DOHH2 (cell line): ENCODE data around the gene MRTFA.

Experiments
- H3F3A ChIP-seq: fragments of 200-600 bp; sonication (generic), shearing (Covaris generic); 2 replicates; pipeline ENCODE4 v1.6.0; 2016; ENCODE audit warnings: antibody characterized with exemption, mild to moderate bottlenecking; ENCODE audit not compliant: control insufficient read depth, insufficient read depth
- H3K27ac ChIP-seq: fragments of 200-600 bp; sonication (generic); 2 replicates; pipeline ENCODE4 v1.5.1; 2014; ENCODE audit warnings: low read depth, mild to moderate bottlenecking, low read length, moderate library complexity
- H3K27me3 ChIP-seq: fragments of 200-600 bp; sonication (generic); 2 replicates; pipeline ENCODE4 v1.6.1; 2014; ENCODE audit warnings: mild to moderate bottlenecking, low read length, mixed read lengths; ENCODE audit not compliant: control insufficient read depth
- H3K36me3 ChIP-seq: fragments of 200-600 bp; sonication (generic); 2 replicates; pipeline ENCODE4 v1.6.1; 2014; ENCODE audit warnings: mild to moderate bottlenecking, low read length, moderate library complexity, mixed read lengths; ENCODE audit not compliant: control insufficient read depth
- H3K4me1 ChIP-seq: fragments of 200-600 bp; sonication (generic); 2 replicates; pipeline ENCODE4 v1.6.1; 2014; ENCODE audit warnings: mild to moderate bottlenecking, low read length, mixed read lengths; ENCODE audit not compliant: control insufficient read depth
- H3K4me2 ChIP-seq: fragments of 200-600 bp; sonication (generic); 2 replicates; pipeline ENCODE4 v1.6.0; 2014; ENCODE audit warnings: mild to moderate bottlenecking, low read length, moderate library complexity
- H3K4me3 ChIP-seq: fragments of 200-600 bp; sonication (generic); 2 replicates; pipeline ENCODE4 v1.5.1; 2014; ENCODE audit warnings: mild to moderate bottlenecking, low read length, mixed read lengths
- H3K79me2 ChIP-seq: fragments of 200-600 bp; sonication (generic); 2 replicates; pipeline ENCODE4 v1.6.1; 2014; ENCODE audit warnings: mild to moderate bottlenecking, low read length, mixed read lengths; ENCODE audit not compliant: control insufficient read depth
- H3K9me2 ChIP-seq: fragments of 200-600 bp; sonication (generic); replicated peaks from 2 replicates; pipeline ENCODE4 v1.6.1; 2014; ENCODE audit warnings: mild to moderate bottlenecking, low read length, mixed read lengths; ENCODE audit not compliant: control insufficient read depth
- H3K9me3 ChIP-seq: fragments of 200-600 bp; sonication (generic); 2 replicates; pipeline ENCODE4 v1.6.1; 2014; ENCODE audit warnings: antibody characterized with exemption, low read length, mixed read lengths; ENCODE audit not compliant: control insufficient read depth, insufficient read depth
- H4K20me1 ChIP-seq: fragments of 200-600 bp; sonication (generic); 2 replicates; pipeline ENCODE4 v1.6.0; 2014; ENCODE audit warnings: low read depth, mild to moderate bottlenecking, antibody characterized with exemption, low read length, moderate library complexity; ENCODE audit not compliant: control insufficient read depth, insufficient read depth
- EZH2phosphoT487 ChIP-seq: fragments of 200-600 bp; sonication (generic); IDR thresholded peaks from 2 replicates; pipeline ENCODE4 v1.6.1; 2017; ENCODE audit warnings: borderline replicate concordance, mild to moderate bottlenecking, antibody characterized with exemption, low read length, moderate library complexity, mixed read lengths
- TF ChIP-seq, protein P1 (sequence below): fragments of 200-600 bp; sonication (generic); IDR thresholded peaks from one replicate; pipeline ENCODE4 v1.5.1; 2014; ENCODE audit warnings: antibody characterized with exemption, mild to moderate bottlenecking, low read depth, low read length; ENCODE audit not compliant: poor library complexity, severe bottlenecking

Gene MRTFA

DNA sequence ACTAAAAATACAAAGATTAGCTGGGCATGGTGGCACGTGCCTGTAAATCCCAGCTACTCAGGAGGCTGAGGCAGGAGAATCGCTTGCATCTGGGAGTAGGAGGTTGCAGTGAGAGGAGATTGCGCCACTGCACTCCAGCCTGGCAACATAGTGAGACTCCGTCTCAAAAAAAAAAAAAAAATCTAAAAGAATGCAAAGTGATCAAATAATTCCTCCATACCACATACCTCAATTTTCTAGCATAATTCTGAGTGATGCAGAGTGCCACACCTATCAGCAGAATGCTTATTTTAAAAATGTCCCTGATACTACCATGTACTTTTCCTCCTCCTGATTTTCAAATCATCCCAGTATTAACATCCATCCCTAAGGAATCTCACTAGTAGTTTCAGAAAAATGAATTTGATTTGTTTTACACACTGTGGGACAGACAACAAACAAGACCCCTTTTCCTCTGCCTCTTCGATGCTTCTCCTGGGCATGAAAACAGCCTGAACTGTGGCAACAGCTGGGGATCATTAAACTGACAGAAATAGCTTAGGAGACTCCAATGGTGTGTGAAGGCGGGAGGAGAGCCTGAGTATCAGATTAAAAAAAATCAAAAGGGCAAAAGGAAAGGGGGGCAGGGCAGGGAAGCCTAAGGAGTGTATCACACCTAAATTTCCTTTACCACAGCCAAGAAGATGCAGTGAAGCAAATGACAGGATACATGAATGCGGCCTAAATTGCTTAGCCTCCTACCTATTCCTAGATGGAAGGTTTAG lies 151.4 kb downstream of the MRTFA start:
- no peak for TF ChIP-seq EZH2phosphoT487
- TF ChIP-seq, protein P1, sequence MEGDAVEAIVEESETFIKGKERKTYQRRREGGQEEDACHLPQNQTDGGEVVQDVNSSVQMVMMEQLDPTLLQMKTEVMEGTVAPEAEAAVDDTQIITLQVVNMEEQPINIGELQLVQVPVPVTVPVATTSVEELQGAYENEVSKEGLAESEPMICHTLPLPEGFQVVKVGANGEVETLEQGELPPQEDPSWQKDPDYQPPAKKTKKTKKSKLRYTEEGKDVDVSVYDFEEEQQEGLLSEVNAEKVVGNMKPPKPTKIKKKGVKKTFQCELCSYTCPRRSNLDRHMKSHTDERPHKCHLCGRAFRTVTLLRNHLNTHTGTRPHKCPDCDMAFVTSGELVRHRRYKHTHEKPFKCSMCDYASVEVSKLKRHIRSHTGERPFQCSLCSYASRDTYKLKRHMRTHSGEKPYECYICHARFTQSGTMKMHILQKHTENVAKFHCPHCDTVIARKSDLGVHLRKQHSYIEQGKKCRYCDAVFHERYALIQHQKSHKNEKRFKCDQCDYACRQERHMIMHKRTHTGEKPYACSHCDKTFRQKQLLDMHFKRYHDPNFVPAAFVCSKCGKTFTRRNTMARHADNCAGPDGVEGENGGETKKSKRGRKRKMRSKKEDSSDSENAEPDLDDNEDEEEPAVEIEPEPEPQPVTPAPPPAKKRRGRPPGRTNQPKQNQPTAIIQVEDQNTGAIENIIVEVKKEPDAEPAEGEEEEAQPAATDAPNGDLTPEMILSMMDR = no peak
- no peak overlapping the region for H3K4me2 ChIP-seq

DNA sequence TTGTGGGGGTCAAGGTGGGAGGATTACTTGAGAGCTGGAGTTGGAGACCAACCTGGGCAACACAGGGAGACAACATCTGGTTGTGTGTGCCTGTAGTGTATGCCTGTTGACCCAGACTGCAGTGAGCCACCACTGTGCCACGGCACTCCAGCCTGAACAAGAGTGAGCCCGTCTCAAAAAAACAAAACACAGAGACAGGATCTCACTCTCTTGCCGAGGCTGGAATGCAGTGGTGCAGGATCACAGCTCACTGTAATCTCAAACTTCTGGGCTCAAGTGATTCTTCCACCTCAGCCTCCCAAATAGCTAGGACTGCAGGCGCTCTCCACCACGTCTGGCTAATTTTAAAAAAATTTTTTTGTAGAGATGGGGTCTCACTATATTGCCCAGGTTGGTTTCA lies 153.6 kb downstream of the MRTFA start:
- H3K4me3 ChIP-seq = no peak overlapping the region
- no peaks in the 10 kb centered on the region for H3K36me3 ChIP-seq
- no peaks in the 10 kb centered on the region for H3K27me3 ChIP-seq
- H4K20me1 ChIP-seq = no peaks in the 10 kb centered on the region
- peaks cover 49% of the 10 kb centered on the region for H3K4me1 ChIP-seq
- peaks cover 20% of the 10 kb centered on the region for H3K79me2 ChIP-seq
- H3F3A ChIP-seq = 0 out of 2 replicates have a peak, but pooled peaks cover under 1% of the 10 kb centered on the region
- TF ChIP-seq, protein P1 = no peak
- TF ChIP-seq EZH2phosphoT487 = no peak
- H3K4me2 ChIP-seq = no peak overlapping the region
- no peak overlapping the region for H3K27ac ChIP-seq
- no peaks in the 10 kb centered on the region for H3K9me2 ChIP-seq
- H3K9me3 ChIP-seq = no peaks in the 10 kb centered on the region

More for the DNA sequence above, 151.4 kb downstream of the MRTFA start:
- H3K9me3 ChIP-seq = no peaks in the 10 kb centered on the region
- peaks cover 30% of the 10 kb centered on the region for H3K4me1 ChIP-seq
- no peaks in the 10 kb centered on the region for H3K36me3 ChIP-seq
- 0 out of 2 replicates have a peak, but pooled peaks cover 4% of the 10 kb centered on the region for H3F3A ChIP-seq
- H3K27me3 ChIP-seq = no peaks in the 10 kb centered on the region
- peaks cover 11% of the 10 kb centered on the region for H3K79me2 ChIP-seq
- H3K9me2 ChIP-seq = no peaks in the 10 kb centered on the region
- no peaks in the 10 kb centered on the region for H4K20me1 ChIP-seq
- H3K27ac ChIP-seq = no peak overlapping the region
- H3K4me3 ChIP-seq = no peak overlapping the region

DNA sequence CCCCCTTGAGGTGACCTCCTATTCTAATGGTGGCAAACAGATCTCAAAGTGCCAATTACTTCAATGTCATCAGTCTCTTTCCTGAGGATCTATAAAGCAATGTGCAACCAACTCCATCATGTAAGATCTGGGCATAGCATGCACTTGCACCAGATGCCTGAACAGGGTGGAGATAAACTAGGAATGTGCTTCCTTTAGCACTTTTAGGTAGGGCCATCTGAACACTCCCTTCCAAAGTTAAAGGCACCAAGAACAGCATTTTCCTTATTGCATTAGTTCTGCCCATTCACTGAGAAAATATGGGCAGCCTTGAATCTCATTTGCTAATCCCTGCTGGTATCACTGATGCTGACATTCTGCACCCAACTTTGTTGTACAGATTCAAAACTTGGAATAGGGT lies 154.1 kb downstream of the MRTFA start:
- Histone ChIP-seq H3K4me1 (peaks cover 44% of the 10 kb centered on the region), H3K27me3 (no peaks in the 10 kb centered on the region), H4K20me1 (no peaks in the 10 kb centered on the region), H3K27ac (no peak overlapping the region), H3K36me3 (no peaks in the 10 kb centered on the region), H3K4me3 (no peak overlapping the region), H3K9me3 (no peaks in the 10 kb centered on the region), H3K79me2 (peaks cover 19% of the 10 kb centered on the region), H3K9me2 (no peaks in the 10 kb centered on the region), H3F3A (no peaks in the 10 kb centered on the region), H3K4me2 (no peak overlapping the region)
- TF ChIP-seq, protein P1 = no peak
- no peak for TF ChIP-seq EZH2phosphoT487
